Measurements from ENCODE around the gene KCNN4. TPM values are rescaled to one million over a fixed set of nuclear protein-coding genes. Genes with fewer than 3 reads are reported as not detected.

The KCNN4 gene
- total RNA-seq, 1 experiment from 2014 or later, result 29.7 TPM

GRCh38 chr19:43720936-43721335 lies 59.8 kb downstream of the KCNN4 start:
- H3K4me1 ChIP-seq (ENCODE audit: control insufficient read depth, insufficient read depth, low read length), result no peaks in the 10 kb centered on the region
- H3K27ac ChIP-seq (ENCODE audit: low read length), result no peak overlapping the region
- in situ Hi-C loops (cut with HindIII; ENCODE audit: low pct_unique_long_range_greater_than_20kb, low sequenced_read_pairs), result no loop called here
- ATAC-seq, result no peak
- intact Hi-C loops (cut with micrococcal nuclease; ENCODE audit: unreplicated experiment), result no loop called here
- no peak overlapping the region for H3K4me3 ChIP-seq (ENCODE audit: low read depth in 2 of 2, low read length in 2 of 2)
- ChIA-PET POLR2A (no interaction called here), CTCF (no interaction called here)
- no peaks in the 10 kb centered on the region for H3K36me3 ChIP-seq (ENCODE audit: control insufficient read depth, insufficient read depth, low read length)
- no peaks in the 10 kb centered on the region for H3K27me3 ChIP-seq (ENCODE audit: control insufficient read depth, insufficient read depth, low read length)
- no peaks in the 10 kb centered on the region for H3K9me3 ChIP-seq (ENCODE audit: control insufficient read depth, insufficient read depth, low read depth, low read length)
- no TSS peak for BruUV-seq (replicated peaks)
- TF ChIP-seq, protein P1, sequence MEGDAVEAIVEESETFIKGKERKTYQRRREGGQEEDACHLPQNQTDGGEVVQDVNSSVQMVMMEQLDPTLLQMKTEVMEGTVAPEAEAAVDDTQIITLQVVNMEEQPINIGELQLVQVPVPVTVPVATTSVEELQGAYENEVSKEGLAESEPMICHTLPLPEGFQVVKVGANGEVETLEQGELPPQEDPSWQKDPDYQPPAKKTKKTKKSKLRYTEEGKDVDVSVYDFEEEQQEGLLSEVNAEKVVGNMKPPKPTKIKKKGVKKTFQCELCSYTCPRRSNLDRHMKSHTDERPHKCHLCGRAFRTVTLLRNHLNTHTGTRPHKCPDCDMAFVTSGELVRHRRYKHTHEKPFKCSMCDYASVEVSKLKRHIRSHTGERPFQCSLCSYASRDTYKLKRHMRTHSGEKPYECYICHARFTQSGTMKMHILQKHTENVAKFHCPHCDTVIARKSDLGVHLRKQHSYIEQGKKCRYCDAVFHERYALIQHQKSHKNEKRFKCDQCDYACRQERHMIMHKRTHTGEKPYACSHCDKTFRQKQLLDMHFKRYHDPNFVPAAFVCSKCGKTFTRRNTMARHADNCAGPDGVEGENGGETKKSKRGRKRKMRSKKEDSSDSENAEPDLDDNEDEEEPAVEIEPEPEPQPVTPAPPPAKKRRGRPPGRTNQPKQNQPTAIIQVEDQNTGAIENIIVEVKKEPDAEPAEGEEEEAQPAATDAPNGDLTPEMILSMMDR (IDR thresholded peaks at IDR 0.05), result no peak
- no peak for TF ChIP-seq POLR2AphosphoS5 (IDR thresholded peaks at IDR 0.05; ENCODE audit: low read depth, low read length)
- TF ChIP-seq SIN3A (IDR thresholded peaks at IDR 0.05; ENCODE audit: borderline replicate concordance, insufficient read depth, low read depth, low read length), result no peak
- no peak for TF ChIP-seq TCF7L2 (IDR thresholded peaks at IDR 0.05; ENCODE audit: low read depth, low read length)
- no peak for TF ChIP-seq REST (IDR thresholded peaks at IDR 0.05; ENCODE audit: insufficient read depth in 1 of 2, low read depth in 2 of 2, low read length in 1 of 2)
- no peak for DNase-seq (ENCODE audit: low read depth, low spot score)

- no peak for DNase-seq (ENCODE audit: low read depth, low spot score)
- TF ChIP-seq TCF7L2 (IDR thresholded peaks at IDR 0.05; ENCODE audit: low read depth, low read length), result no peak
- TF ChIP-seq SIN3A (IDR thresholded peaks at IDR 0.05; ENCODE audit: borderline replicate concordance, insufficient read depth, low read depth, low read length), result no peak
- no peak for TF ChIP-seq POLR2AphosphoS5 (IDR thresholded peaks at IDR 0.05; ENCODE audit: low read depth, low read length)
- TF ChIP-seq, protein P1 (IDR thresholded peaks at IDR 0.05), result no peak
- TF ChIP-seq REST (IDR thresholded peaks at IDR 0.05; ENCODE audit: insufficient read depth in 1 of 2, low read depth in 2 of 2, low read length in 1 of 2), result no peak
- no peak for ATAC-seq
- Histone ChIP-seq H3K4me3 (ENCODE audit: low read depth in 2 of 2, low read length in 2 of 2) (no peak overlapping the region), H3K27me3 (ENCODE audit: control insufficient read depth, insufficient read depth, low read length) (no peaks in the 10 kb centered on the region), H3K36me3 (ENCODE audit: control insufficient read depth, insufficient read depth, low read length) (no peaks in the 10 kb centered on the region), H3K27ac (ENCODE audit: low read length) (no peak overlapping the region), H3K4me1 (ENCODE audit: control insufficient read depth, insufficient read depth, low read length) (no peaks in the 10 kb centered on the region), H3K9me3 (ENCODE audit: control insufficient read depth, insufficient read depth, low read depth, low read length) (no peaks in the 10 kb centered on the region)
- ChIA-PET CTCF (no interaction called here), POLR2A (no interaction called here)
- intact Hi-C loops (cut with micrococcal nuclease; ENCODE audit: unreplicated experiment) (no loop called here), in situ Hi-C loops (cut with HindIII; ENCODE audit: low pct_unique_long_range_greater_than_20kb, low sequenced_read_pairs) (no loop called here)
- BruUV-seq (replicated peaks), result no TSS peak
Measured at GRCh38 chr19:43719918-43720317, 60.9 kb downstream of the KCNN4 start.
